ENCODE results near the gene RBM20. TPM values are rescaled to one million over a fixed set of nuclear protein-coding genes. Genes with fewer than 3 reads are reported as not detected.

RBM20 gene
- total RNA-seq, 1 experiment from 2014 or later, result 0.17 TPM

GRCh38 chr10:110833941-110834628 lies 189.9 kb downstream of the RBM20 start:
- peak overlapping the region in 1 of 3 experiments; percentile 80; a peak in 1 of 7 replicates for H3K27ac Mint-ChIP-seq
- Histone ChIP-seq H3K23ac (ENCODE audit: insufficient read length, low read depth, low read length) (no peak overlapping the region), H4K8ac (replicated peaks; ENCODE audit: insufficient read length, low read depth, low read length) (no peak overlapping the region), H4K20me1 (ENCODE audit: control insufficient read depth, insufficient read depth, insufficient read length) (no peaks in the 10 kb centered on the region), H2BK12ac (ENCODE audit: insufficient read length, low read depth, low read length) (no peak overlapping the region), H3K79me2 (ENCODE audit: insufficient read depth, low read length) (no peaks in the 10 kb centered on the region), H3K27me3 (ENCODE audit: insufficient read depth, low read length) (no peaks in the 10 kb centered on the region), H3K18ac (ENCODE audit: insufficient read length, low read depth, low read length) (no peak overlapping the region), H3K9ac (ENCODE audit: extremely low read depth, insufficient read length, low read length) (no peak overlapping the region), H3K27ac (ENCODE audit: insufficient read length, low read depth, low read length) (no peak overlapping the region), H4K5ac (ENCODE audit: insufficient read length, low read depth, low read length) (no peak overlapping the region), H3K14ac (ENCODE audit: insufficient read depth, low read length) (no peak overlapping the region), H2AFZ (ENCODE audit: low read length) (no peak overlapping the region), H4K91ac (ENCODE audit: insufficient read length, low read depth, low read length) (no peak overlapping the region), H3T11ph (ENCODE audit: low read length) (no peak overlapping the region), H2BK120ac (ENCODE audit: low read depth, low read length, poor library complexity, severe bottlenecking) (no peak overlapping the region), H2BK5ac (ENCODE audit: insufficient read length, low read length) (no peak overlapping the region), H3K4ac (ENCODE audit: low read depth, low read length) (no peak overlapping the region), H2BK20ac (ENCODE audit: low read depth, low read length, poor library complexity, severe bottlenecking) (no peak overlapping the region), H3K4me1 (ENCODE audit: insufficient read depth, low read length) (no peaks in the 10 kb centered on the region), H3K56ac (ENCODE audit: insufficient read length, low read depth, low read length) (no peak overlapping the region), H3K79me1 (ENCODE audit: insufficient read depth, low read depth, low read length, poor library complexity, severe bottlenecking) (no peaks in the 10 kb centered on the region), H3K23me2 (ENCODE audit: insufficient read length, low read depth, low read length, poor library complexity, severe bottlenecking) (no peaks in the 10 kb centered on the region), H3K9me3 (ENCODE audit: control insufficient read depth, low read depth, low read length) (no peaks in the 10 kb centered on the region), H2BK15ac (ENCODE audit: low read depth, low read length) (no peak overlapping the region), H2AK5ac (ENCODE audit: insufficient read length, low read length) (no peak overlapping the region), H3K4me2 (ENCODE audit: insufficient read depth, insufficient read length, low read length) (no peak overlapping the region)
- no peaks in the 10 kb centered on the region for H3K27me3 Mint-ChIP-seq (ENCODE audit: low read depth)
- H3K36me3 Mint-ChIP-seq (ENCODE audit: insufficient read depth in 1 of 3, low read depth in 3 of 3), result no peaks in the 10 kb centered on the region
- H3K4me3 Mint-ChIP-seq, result no peak overlapping the region
- no peak for TF ChIP-seq CTCF (conservative IDR thresholded peaks at IDR 0.05)
- peaks cover 20 to 22% of the 10 kb centered on the region in 2 experiments for H3K4me1 Mint-ChIP-seq
- no CpG with 5 or more reads among the region's 14 CpGs for WGBS (ENCODE audit: extremely low coverage, insufficient read length, low lambda C conversion rate)
- DNase-seq, result no peak
- no peaks in the 10 kb centered on the region for H3K9me3 Mint-ChIP-seq
